Vagina (tissue), 2 donors: Measurements from ENCODE around the gene HOXB3. TPM values are rescaled to one million over a fixed set of nuclear protein-coding genes. Genes with fewer than 3 reads are reported as not detected.

ENCODE experiments used
- DNase-seq, 2 donors: peaks; one replicate each; pipeline ENCODE4 v3.0.0-alpha.2; 2017; ENCODE audit errors: extremely low spot score in 2 of 2
- H3K27ac ChIP-seq: fragments of 200-600 bp; sonication (generic); one replicate; pipeline ENCODE4 v1.5.1; 2019
- H3K27me3 ChIP-seq: fragments of 200-600 bp; sonication (generic); one replicate; pipeline ENCODE4 v1.5.1; 2019
- H3K36me3 ChIP-seq, 2 donors: fragments of 200-600 bp; sonication (generic); one replicate each; pipeline ENCODE4 v1.5.1; 2017 to 2019
- H3K4me1 ChIP-seq: fragments of 200-600 bp; sonication (generic); one replicate; pipeline ENCODE4 v1.5.1; 2019
- H3K4me3 ChIP-seq, 2 donors: fragments of 200-600 bp; sonication (generic); 1 replicate in 1 of 2; 2 replicates in 1 of 2; pipeline ENCODE4 v1.5.1; 2016 to 2019
- H3K9me3 ChIP-seq: fragments of 200-600 bp; sonication (generic); one replicate; pipeline ENCODE4 v1.5.1; 2019
- CTCF ChIP-seq, 3 experiments: fragments of 450-650 bp in 2 of 3; fragments of 200-600 bp in 1 of 3; sonication (generic) in 1 of 3; IDR thresholded peaks; one replicate each; pipeline ENCODE4 v1.5.1; 2017 to 2019; ENCODE audit warnings: antibody characterized with exemption in 3 of 3, mild to moderate bottlenecking in 2 of 3, moderate library complexity in 2 of 3
- POLR2A ChIP-seq, 2 donors: fragments of 450-650 bp; IDR thresholded peaks; one replicate each; pipeline ENCODE4 v1.6.1; 2017; ENCODE audit warnings: antibody characterized with exemption in 2 of 2, mild to moderate bottlenecking in 2 of 2, moderate library complexity in 2 of 2
- POLR2AphosphoS5 ChIP-seq, 2 donors: sonication (generic); formaldehyde crosslinking; IDR thresholded peaks; one replicate each; pipeline ENCODE4 v1.9.0; 2017; ENCODE audit warnings: antibody characterized with exemption in 2 of 2, mild to moderate bottlenecking in 2 of 2, low read depth in 1 of 2; ENCODE audit not compliant: insufficient read depth in 1 of 2
- intact Hi-C: fragments of 100-400 bp; cut with DNase I; formaldehyde crosslinking; loops from one replicate; pipeline ENCODE4 v1.15.1; 2023
- total RNA-seq: library from RNA; depleted of rRNA; stranded (reverse); fragments of >200 nt; gene quantifications from one replicate; pipeline ENCODE4 v1.2.3, GENCODE V29; 2016

HOXB3 gene
- total RNA-seq, 1 donor from 2014 or later = 17.7 TPM

GRCh38 chr17:48634493-48635208 is 44.6 kb upstream of the HOXB3 start:
- no peak for DNase-seq
- Histone ChIP-seq H3K9me3 (no peaks in the 10 kb centered on the region), H3K27ac (no peak overlapping the region), H3K4me1 (peaks cover 9% of the 10 kb centered on the region), H3K27me3 (no peaks in the 10 kb centered on the region), H3K4me3 (no peak overlapping the region), H3K36me3 (no peaks in the 10 kb centered on the region)
- no peak for TF ChIP-seq POLR2AphosphoS5 (IDR thresholded peaks at IDR 0.05; ENCODE audit: insufficient read depth in 1 of 2, low read depth in 1 of 2)
- TF ChIP-seq POLR2A (IDR thresholded peaks at IDR 0.05) = no peak
- no peak for TF ChIP-seq CTCF (IDR thresholded peaks at IDR 0.05)
- intact Hi-C loops = no loop called here

GRCh38 chr17:48633266-48633677 is 43.2 kb upstream of the HOXB3 start:
- Histone ChIP-seq H3K4me3 (no peak overlapping the region), H3K27me3 (no peaks in the 10 kb centered on the region), H3K36me3 (no peaks in the 10 kb centered on the region), H3K27ac (no peak overlapping the region), H3K9me3 (no peaks in the 10 kb centered on the region), H3K4me1 (peaks cover 9% of the 10 kb centered on the region)
- TF ChIP-seq CTCF (IDR thresholded peaks at IDR 0.05) (no peak), POLR2AphosphoS5 (IDR thresholded peaks at IDR 0.05; ENCODE audit: insufficient read depth in 1 of 2, low read depth in 1 of 2) (no peak), POLR2A (IDR thresholded peaks at IDR 0.05) (no peak)
- intact Hi-C loops = no loop called here
- DNase-seq = no peak

GRCh38 chr17:48632579-48633265 is 42.7 kb upstream of the HOXB3 start:
- peaks cover 9% of the 10 kb centered on the region for H3K4me1 ChIP-seq
- no peaks in the 10 kb centered on the region for H3K36me3 ChIP-seq
- intact Hi-C loops = no loop called here
- no peak overlapping the region for H3K27ac ChIP-seq
- DNase-seq = no peak
- H3K4me3 ChIP-seq = no peak overlapping the region
- H3K9me3 ChIP-seq = no peaks in the 10 kb centered on the region
- no peak for TF ChIP-seq POLR2A (IDR thresholded peaks at IDR 0.05)
- TF ChIP-seq CTCF (IDR thresholded peaks at IDR 0.05) = no peak
- TF ChIP-seq POLR2AphosphoS5 (IDR thresholded peaks at IDR 0.05; ENCODE audit: insufficient read depth in 1 of 2, low read depth in 1 of 2) = no peak
- no peaks in the 10 kb centered on the region for H3K27me3 ChIP-seq

GRCh38 chr17:48631693-48632578 is 41.9 kb upstream of the HOXB3 start:
- no peaks in the 10 kb centered on the region for H3K9me3 ChIP-seq
- no peak overlapping the region for H3K27ac ChIP-seq
- TF ChIP-seq CTCF (IDR thresholded peaks at IDR 0.05) (no peak), POLR2A (IDR thresholded peaks at IDR 0.05) (no peak), POLR2AphosphoS5 (IDR thresholded peaks at IDR 0.05; ENCODE audit: insufficient read depth in 1 of 2, low read depth in 1 of 2) (no peak)
- H3K36me3 ChIP-seq = no peaks in the 10 kb centered on the region
- peaks cover 1% of the 10 kb centered on the region for H3K27me3 ChIP-seq
- no peak for DNase-seq
- H3K4me3 ChIP-seq = no peak overlapping the region
- intact Hi-C loops = no loop called here
- peaks cover 9% of the 10 kb centered on the region for H3K4me1 ChIP-seq
